Fibroblast of the aortic adventitia (primary cell): ENCODE results near the gene TNFRSF13B. TPM values are rescaled to one million over a fixed set of nuclear protein-coding genes. Genes with fewer than 3 reads are reported as not detected.

Experiments used
- DNase-seq: peaks from one replicate; pipeline ENCODE4 v3.0.0-alpha.2; 2010; ENCODE audit warnings: low read depth
- H3K4me3 ChIP-seq: 2 replicates; pipeline ENCODE4 v1.5.1; 2011; ENCODE audit warnings: low read depth, mild to moderate bottlenecking, control low read depth, low read length, moderate library complexity
- CTCF ChIP-seq: IDR thresholded peaks from 2 replicates; pipeline ENCODE4 v1.5.1; 2011; ENCODE audit warnings: mild to moderate bottlenecking, low read length, control low read depth, inconsistent platforms; ENCODE audit not compliant: insufficient read depth
- total RNA-seq: library from RNA; depleted of rRNA; stranded (reverse); fragments of >200 nt; gene quantifications from 2 replicates; pipeline ENCODE4 v1.2.3, GENCODE V29; 2012; ENCODE audit warnings: low replicate concordance

Gene TNFRSF13B
- total RNA-seq = not detected in 2 replicates

- H3K4me3 ChIP-seq = no peak within 1 kb of the TSS
- DNase-seq = no peak
- no peak for TF ChIP-seq CTCF
Measured at GRCh38 chr17:16971458-16972338, at the start of gene TNFRSF13B. TSS of gene TNFRSF13B (minus strand) at chr17:16972118. CDS start at chr17:16972075, 43 bp downstream.

- no peak for TF ChIP-seq CTCF
- H3K4me3 ChIP-seq = no peak overlapping the region
- peak; percentile 33 for DNase-seq
Measured at GRCh38 chr17:17021194-17021863, 49.4 kb upstream of the TNFRSF13B start.

GRCh38 chr17:17020821-17021193 is 48.9 kb upstream of the TNFRSF13B start:
- no peak for DNase-seq
- no peak for TF ChIP-seq CTCF
- no peak overlapping the region for H3K4me3 ChIP-seq

- no peak for DNase-seq
- no peak overlapping the region for H3K4me3 ChIP-seq
- TF ChIP-seq CTCF = no peak
Measured at GRCh38 chr17:17019891-17020456, 48.1 kb upstream of the TNFRSF13B start.

- H3K4me3 ChIP-seq = no peak overlapping the region
- no peak for DNase-seq
- no peak for TF ChIP-seq CTCF
Measured at GRCh38 chr17:17019430-17019762, 47.5 kb upstream of the TNFRSF13B start.

GRCh38 chr17:17018612-17019429 is 46.9 kb upstream of the TNFRSF13B start:
- no peak for TF ChIP-seq CTCF
- DNase-seq = no peak
- H3K4me3 ChIP-seq = no peak overlapping the region
